HCEC 1CT (cell line): ENCODE measurements around the gene SATB1.
"Not testable (repeated sequence)": the region's sequence is repeated elsewhere in the genome, so short reads cannot be mapped to it uniquely, and the experiment has no call there.

Source experiments
- DNase-seq: peaks from one replicate; pipeline ENCODE4 v3.0.0-alpha.2; 2017

The SATB1 gene

DNA sequence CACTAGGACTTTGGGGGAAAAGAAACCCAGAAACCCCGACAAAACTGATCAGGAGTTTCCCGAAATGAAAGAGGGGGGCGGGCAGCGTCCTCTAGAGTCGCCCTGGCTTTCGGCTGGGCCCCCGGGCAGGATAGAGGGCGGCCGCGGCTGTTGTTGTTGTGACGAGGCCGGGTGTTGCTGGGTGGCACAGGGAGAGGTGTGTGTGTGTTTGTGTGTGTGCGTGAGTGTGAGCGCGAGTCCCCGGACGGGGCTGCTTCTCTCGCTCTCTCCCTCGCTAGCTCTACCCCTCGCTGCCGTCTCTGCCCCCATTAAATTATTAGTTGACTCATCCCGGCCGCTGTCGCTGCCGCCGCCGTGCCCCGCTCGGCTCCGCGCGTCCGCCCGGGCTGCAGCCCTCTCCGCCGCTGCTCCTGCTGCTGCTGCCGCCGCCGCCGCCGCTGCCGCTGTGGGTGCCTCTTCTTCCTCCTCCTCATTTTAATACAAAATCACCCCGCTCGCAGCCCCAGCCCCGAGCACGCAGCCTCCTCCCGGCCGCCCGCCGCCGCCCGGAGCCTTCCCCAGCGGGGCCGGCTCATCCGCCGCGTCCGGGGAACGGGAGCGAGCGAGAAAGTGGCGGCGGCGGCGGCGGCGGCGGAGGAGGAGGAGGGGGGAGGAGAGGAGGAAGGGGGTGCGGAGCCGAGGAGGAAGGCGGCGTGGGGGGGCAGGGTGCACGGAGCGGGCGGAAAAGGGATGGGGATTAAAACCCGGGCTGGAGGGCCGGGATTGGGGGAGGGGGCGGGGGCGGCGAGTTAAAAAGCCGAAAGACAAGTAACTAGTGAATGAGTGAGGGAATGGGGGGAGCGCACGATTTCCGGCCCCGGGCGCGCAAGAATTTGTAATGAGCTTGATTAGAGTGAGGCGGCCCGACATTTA is at the start of gene SATB1:
Gene SATB1 (minus strand): TSS at position 611 of the 912 bp plus-strand sequence. CDS start 4,372 bp downstream, outside the sequence.
- DNase-seq, result peak; percentile 36

DNA sequence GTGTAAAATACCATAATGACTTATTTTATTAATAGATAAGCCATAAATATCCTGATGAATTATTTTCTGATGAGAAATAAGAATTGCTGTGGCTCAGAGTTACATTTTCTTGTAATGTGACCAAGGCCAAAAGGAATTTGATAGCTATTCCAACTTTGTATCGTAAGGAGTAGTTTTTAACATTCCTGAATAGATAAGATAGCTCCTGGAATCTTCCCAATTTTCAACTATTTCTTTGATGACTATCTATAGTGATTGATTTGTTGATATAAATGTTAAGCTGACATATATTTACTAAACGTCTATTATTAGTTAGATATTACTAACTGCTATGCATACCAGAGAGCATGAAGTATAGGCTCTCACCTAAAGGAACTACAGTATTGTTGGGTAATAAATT is 49.1 kb upstream of the SATB1 start:
- no peak for DNase-seq

DNA sequence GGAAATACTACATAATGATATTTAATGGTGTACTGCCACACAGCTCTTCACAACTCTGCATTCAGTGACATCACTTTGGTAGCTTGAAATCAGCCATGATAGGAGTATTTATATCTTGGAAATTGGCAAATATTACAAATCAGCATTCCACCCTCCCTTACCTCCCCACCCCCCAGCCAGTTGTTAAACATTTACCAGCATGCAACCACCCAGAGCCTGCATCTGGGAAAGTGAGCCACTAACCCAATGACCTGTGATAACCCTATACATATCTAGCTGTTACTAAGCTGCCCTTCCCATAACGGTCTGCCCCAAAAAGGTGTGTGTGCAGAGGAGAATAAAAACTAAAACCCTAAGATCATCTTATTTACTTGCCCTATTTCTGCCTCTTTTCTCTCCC is 44.6 kb upstream of the SATB1 start:
- DNase-seq, result no peak

DNA sequence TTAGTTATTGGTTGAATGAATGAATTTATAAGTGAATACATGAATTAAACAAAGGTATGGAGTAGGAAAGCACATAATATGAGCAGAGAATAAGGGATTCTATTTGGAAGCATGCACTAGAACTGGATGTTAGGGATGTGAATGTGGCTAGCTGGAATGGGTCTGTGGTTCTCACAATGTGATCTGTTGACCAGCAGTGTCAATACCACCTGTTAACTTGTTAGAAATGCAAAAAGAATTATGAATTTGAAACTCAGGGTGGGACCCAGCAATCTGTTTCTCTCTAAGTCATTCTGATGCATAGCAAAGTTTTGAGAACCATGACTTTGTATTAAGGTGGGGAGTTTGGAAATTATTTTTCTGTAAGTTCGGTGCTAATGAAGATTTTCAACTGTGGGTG is 41.0 kb upstream of the SATB1 start:
- no peak for DNase-seq

DNA sequence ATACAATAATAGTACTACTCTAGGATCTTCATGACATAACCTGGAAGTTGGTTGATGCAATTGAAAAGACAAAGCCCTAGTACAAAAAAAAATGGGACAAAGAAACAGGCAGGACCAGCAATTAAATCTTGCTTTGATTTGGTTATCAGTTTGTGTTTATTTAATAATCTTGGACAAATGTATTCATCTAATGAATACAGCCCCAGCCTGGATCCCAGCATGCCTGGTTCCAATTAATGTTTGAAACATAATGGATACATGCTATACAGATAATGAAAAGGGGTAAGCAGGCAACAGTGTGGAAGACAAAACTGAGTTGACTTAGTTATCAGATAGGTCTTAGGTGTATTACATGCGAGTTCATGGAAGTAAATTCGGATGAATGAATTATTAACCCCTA is 29.6 kb upstream of the SATB1 start:
- DNase-seq, result no peak

DNA sequence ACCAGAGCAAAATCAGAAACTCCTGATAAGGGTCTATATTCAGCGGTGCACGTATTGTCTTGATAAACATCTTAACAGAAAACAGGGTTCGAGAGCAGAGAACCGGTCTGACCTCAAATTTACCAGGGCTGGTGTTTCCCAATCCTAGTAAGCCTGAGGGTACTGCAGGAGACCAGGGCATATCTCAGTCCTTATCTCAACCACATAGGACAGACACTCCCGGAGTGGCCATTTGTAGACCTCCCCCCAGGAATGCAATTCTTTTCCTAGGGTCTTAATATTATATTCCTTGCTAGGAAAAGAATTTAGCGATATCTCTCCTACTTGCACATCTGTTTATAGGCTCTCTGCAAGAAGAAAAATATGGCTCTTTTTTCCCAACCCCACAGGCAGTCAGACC is 24.5 kb upstream of the SATB1 start:
- not testable (repeated sequence) for DNase-seq

DNA sequence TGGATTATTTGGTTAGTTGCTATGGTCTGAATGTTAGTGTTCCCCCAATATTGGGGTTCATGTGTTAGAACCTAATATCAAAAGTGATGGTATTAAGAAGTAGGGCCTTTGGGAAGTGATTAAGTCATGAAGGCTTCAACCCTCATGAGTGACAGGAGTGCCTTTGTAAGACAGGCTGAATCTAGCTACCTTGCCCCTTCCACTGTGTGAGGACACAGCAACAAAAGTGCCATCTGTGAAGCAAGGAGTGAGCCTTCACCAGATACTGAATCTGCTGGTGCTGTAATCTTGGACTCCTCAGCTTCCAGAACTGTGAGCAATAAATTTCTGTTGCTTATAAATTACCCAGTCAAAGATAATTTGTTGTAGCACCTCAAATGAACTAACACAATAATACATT is 22.6 kb upstream of the SATB1 start:
- DNase-seq, result no peak

DNA sequence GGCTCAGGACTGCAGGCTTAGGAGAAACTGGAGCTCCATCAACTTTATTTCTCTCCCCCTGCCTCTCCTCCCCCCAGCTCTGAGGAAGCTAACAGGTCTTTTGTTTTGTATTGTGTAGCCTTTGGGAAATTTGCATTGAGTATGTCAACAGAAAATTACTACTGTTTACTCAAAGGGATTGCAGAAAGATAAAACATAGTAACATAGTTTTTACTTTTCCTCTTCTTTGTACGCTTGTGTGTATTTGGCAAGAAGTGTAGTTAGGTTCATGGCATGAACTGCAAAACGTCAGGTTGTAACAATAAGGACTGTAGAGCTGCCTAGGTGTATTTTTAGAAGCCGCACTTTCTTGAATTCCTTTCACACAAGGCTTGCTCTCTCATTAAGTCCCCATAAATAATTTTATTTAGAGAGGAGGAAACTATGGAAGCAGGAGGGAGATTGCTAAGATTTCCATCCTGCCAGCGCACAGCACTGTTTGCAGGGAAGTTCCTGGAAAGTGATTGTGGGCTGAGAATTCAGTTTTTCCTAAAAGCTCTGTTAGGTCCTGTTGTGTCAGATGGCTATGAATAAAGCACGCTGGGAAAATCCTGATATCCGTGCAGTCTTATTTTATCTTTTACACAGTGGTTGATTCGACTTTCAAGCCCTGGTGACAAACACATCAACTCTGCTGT is 21.1 kb upstream of the SATB1 start:
- no peak for DNase-seq

DNA sequence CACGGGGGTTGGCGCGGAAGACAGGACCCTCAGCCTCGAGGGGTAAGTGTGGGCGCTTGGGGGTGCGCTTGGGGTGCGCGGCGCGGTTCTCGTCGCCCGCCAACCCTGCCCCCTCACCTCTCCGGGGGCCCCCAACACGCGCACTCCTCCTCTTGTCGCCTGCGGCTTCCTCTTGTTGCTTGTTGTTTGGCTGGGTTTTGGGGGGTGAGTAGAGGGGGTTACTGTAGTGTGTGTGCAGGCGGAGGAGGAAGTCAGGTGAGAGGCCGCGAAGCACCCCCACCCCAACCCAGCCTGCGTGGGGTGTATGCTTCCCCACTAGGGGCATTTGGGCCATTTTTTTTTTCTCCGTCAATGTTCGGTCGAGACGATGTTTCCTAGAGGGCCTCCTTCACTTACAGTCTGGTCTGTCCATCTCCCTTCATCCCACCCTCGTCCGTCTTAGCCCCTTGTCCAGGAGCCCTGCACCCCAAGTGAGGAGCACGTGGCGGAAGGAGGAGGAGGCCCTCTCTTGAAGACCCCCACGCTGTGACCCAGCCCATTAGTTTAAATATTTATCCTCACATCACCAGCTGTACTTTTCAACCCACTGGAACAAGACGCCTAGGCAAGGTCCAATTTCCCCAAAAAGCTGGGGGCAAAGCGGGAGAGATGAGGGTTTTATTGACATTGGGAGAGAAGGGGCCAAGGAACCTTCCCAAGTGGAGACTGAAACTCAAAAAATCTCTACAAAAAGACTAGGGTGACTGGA is 20.4 kb upstream of the SATB1 start:
- DNase-seq, result no peak

DNA sequence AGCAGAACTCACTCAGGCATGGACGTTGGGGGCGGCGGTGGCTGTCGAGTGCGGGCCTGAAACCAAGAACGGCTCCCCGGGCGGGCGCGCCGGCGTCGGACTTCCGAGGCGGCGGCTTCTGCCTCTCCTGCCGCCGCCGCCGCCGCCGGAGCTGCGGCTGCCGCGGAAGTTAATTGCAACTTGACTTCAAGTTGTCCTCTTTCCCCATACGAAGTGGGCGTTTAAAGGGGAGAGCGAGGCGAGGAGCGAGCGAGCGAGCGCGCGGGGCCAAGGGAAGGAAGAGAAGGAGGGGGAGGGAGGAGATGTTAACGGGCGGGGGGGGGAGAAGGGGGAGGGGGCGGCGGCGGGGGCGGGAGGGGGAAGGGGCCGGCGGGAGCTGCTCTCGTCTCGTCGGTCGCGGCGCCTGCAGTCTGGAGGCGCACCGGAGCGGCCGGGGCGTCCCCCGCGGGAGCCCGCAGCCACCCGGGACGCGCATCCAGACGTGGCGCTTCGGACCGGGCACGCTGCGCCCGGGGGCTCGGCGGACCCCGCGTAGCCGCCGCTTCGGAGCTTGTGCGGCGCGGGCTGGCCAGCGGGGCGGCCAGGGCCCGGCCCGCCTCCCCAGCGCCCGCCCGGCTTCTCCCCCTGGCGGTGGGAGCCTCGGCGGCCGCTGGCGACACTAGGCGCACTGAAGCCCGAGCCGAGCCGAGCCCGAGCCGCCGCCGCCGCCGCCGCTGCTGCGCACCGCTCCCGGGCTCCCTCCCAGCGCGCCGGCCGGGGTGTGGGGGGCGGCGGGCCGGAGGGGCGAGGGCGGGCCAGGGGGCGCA is 19.7 kb upstream of the SATB1 start:
- no peak for DNase-seq

DNA sequence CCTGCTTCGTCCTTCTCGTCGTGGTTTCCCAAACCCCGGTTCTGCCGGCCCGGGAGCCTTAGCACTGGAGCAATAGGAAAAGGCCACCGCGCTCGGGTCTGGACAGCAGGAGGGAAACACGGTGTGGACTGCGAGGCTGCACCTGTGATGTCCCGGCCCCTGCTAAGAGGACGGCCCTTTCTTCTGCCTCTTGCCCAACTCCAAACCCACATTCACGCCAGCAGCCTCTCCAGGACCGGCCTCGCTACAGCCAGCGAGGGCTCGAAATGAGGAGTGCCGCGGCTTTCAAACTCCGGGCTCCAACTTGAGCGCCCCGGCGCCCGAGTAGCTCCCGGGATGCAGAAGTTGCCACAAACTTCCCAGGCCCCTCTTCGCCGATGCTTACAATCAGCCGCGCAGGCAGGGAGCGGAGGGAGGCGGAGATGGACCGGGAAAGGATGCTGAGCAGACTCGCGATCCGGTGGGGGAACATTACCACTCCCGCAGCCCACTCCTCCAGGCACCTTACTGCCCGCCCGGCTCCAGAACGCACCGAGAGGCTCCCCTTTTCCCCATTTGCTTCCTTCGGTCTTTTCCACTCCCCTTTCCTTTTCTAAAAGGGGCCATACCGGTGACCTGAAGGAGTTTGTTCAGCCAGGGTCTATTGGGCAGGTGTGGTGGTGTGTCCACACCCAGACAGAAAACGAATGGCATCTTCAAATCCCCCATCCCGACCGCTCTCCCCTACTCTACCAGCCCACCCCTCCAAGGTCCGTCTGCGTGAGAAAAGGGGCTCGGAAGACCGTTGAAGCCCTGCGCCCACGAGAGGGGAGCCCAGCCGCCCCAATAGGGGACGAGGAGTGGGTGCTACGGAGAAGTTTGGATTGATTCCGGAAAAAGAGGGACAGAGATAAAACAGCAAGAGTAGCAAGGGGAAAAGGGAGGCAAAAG is 18.8 kb upstream of the SATB1 start:
- DNase-seq, result no peak

DNA sequence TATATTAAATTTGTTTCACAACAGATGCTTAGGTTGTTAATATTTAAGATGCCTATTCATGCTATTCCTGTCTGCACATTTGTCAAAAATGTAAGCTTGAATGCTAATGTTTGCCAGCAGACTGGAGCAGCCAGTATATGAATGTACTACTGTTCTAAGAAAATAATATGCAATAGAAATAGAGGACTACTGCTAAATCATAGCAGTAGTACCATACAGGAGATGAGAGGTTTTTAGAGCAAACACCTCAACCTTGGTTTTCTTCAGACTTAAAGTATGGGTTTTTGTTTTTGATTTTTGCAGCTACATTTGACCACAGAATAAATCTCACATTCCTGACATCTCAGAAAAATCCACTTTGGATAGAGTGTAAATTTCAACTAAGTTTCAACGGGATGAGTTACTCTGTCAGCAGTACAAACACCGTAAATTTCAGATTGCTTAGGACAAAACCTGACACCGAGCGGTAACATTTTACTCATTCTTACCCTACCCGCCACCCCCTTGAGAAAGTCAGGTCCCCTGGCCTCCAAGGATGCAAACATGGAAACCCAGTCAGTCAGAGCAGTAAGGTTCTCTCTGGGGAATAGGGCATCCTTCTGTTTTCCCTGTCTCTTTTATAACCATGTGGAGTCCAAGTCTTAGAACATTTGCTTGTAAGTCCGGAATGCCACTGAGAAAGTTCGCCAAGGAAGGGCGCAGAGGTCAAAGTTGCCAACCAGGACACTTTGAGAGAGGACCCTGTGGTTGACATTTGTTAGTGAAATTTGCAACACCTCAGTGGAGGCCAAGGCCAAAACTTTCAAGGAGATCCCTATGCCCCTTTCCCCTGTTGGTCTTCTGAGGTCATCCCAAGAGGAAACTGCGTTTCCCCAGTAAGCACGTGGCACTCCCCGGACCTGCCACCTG is 17.9 kb upstream of the SATB1 start:
- DNase-seq, result no peak

DNA sequence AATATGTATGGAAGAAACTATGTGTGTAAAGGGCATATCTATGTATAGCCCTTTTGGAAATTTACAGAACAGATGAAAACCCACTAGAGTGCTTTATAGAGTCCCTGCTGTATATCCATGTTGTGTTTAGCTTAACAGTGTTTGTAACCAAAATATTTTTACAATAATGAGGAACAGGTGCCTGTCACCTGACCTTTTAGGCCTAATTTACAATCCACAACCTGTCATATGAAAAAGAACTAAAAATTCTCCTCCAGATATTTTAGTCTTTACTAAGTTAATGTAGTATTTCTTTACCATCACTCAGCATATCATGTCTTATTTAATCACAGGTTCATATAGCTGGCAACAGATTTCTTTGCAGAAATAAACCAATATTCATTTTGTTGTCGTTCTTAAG is 16.4 kb upstream of the SATB1 start:
- no peak for DNase-seq

DNA sequence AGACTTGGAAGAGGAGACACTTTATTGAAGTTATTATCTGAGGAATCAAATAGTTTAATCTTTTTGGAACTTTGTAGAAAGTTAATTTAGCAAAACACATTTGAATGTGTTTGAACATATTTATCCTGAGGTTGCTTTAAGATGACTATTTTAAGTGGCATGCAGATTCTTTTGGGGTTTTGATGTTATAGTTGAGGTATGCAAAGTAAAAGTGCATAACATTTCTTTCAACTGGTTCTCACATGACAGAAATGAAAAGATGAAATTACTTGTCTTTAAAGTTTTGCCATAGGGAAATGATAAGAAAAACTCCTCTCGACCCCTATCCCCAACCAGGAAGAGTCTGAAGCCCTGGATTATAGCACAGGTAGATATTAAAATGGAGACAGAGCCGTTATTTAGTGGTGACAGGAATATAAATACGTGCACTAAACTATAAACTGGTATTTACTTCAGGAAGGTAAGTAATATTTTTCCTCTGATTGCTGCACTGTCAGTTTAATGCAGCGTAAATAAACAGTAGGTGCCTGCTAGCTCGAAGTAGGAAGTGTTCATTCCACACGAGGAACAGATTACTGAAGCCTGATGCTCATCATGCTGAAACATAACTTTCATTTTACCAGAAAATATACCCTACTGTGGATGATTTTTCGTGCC is 15.1 kb upstream of the SATB1 start:
- peak; percentile 26 for DNase-seq

DNA sequence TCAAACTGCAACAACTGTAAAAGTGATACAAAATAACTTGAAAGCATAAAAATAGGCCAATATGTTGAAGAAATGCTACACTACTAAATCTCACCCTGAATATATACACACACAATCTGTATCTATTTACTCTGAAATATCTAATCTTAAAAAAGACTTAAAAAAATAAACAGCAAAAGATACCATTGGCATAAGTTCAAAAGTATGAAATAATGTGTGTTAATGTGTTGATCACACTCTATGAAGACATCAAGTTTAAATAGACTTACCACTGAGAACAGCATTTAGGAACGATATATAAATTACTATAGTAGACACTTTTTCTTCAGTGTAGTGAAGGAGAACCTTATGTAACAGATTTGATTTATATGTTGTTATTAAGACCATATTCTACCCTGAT is 14.1 kb upstream of the SATB1 start:
- no peak for DNase-seq

DNA sequence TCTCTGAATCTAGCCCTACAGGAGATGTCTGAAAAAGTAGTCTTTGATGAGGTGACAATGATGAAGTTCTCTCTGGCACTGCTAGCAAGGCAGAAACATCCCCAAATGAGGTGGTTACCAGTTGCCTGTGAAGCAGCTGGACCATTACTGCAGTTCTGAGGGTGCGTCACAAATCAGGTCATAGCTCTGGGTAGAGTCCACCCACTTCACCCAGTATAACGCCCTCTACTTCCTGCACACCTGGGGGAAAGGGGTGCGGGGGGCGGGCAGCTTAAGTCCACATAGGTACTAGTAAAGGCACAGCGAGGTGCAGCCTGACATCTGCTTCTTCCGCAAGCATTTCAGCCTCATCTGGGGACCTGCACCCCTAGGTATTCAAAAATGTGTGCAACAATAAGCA is 13.4 kb upstream of the SATB1 start:
- no peak for DNase-seq

DNA sequence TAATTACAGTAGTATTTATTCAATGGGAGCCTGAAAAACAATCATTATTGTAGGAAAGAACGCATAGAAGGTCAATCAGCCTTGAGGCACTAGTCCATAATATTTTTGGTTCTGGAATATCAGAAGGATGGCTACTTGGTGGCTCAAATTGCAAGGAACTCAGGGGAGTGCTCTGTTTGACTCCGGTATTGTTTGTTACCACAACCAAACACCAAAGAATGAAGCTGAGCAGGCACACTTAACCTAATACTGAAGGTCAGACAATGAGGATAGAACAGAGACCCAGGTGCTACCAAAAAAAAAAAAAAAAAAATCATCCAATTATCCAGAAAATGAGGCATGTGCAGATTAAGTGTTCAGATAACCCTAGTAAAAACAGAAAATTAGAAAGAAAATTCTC is 11.1 kb upstream of the SATB1 start:
- DNase-seq, result no peak

DNA sequence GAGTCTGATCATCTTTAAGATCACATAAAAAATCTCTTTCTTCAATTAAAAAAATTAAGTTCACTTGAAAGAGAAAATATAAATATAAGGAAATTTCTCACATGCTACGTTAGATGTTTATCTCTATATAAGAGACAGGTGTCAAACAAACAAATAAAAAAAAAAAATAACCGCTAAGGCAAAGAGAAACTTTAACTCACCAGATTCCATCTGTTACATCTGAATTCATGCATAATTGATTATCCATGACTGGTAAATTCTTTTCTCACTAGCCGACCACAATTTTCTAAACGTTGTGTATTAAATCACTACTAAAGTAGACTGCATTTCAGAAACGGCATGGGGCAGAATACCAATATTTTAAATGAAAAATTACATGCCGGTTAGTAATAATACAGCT is 9.6 kb upstream of the SATB1 start:
- no peak for DNase-seq

DNA sequence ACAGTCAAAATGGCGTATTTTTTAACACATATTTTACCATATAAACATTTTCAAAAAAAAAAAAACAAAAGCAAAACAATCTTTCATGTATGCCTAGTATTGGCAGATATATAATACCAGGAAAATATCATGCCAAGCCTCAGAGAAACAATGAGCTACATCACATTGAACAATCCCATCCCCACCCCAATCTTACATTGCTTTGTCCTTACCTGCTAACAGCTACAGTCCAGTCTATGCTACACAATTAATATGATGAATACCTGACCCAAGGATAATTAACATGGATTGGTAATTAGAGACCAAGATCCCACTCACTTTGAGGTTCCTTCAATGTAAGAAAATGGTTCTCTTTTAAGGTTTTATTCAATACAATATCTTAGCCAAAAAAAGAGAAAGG is 7.6 kb upstream of the SATB1 start:
- DNase-seq, result no peak

DNA sequence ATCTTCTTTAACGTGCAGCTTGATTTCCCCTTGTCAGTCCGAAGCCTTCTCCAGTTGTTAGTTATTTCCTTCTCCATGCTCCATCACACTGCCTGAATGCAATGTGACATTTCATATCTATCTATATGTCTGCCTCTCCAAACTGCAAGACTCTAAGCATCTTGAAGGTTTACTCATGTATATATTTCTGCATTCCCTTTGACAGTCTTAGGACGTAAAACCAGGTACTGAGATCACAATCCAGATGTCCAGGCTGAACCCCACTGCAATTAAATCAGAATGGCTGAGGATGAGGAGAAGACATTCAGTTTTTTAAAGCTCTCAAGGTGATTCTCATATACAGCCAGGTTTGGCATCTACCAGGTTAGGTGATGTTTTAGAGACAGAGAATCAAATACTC is 6.1 kb upstream of the SATB1 start:
- no peak for DNase-seq
